GM12878 (cell line): ENCODE measurements around the gene PDZD7. TPM values are rescaled to one million over a fixed set of nuclear protein-coding genes. Genes with fewer than 3 reads are reported as not detected.
A peak's percentile ranks its signal among the peaks of the same experiment; 100 is the strongest.

Experiments
- ATAC-seq: fragments of 200-7000 bp; cut with Tn5 transposase; 3 replicates; pipeline ENCODE4 v1.9.1; 2020; ENCODE audit warnings: mild to moderate bottlenecking, moderate library complexity
- Bru-seq: library from RNA; stranded (reverse); fragments of 400-500 nt; gene quantifications from one replicate; lab custom pipeline; 2021; lab: Mats Ljungman, UMichigan
- BruChase-seq, 2 experiments: library from RNA; stranded (reverse); fragments of 400-500 nt; gene quantifications; one replicate each; lab custom pipeline; 2021; lab: Mats Ljungman, UMichigan
- BruUV-seq: library from RNA; stranded (reverse); fragments of 400-500 nt; replicated peaks from 2 replicates; lab custom pipeline; 2021; lab: Mats Ljungman, UMichigan
- CTCF ChIA-PET: fragments of 300-600 bp; sonication (Branson Sonifier 250); formaldehyde crosslinking; extraction: SDS; loops from one replicate; lab custom pipeline; 2021; ENCODE audit warnings: inconsistent platforms; lab: Yijun Ruan, JAX
- POLR2A ChIA-PET: fragments of 350-600 bp; formaldehyde crosslinking; extraction: SDS; loops from one replicate; lab custom pipeline; 2021; ENCODE audit warnings: inconsistent platforms; lab: Charles Lee
- RAD21 ChIA-PET: fragments of 300-600 bp; sonication (Branson Sonifier 250); formaldehyde crosslinking; loops from one replicate; lab custom pipeline; 2023; ENCODE audit warnings: antibody characterized with exemption; ENCODE audit not compliant: unreplicated experiment; lab: Charles Lee
- SMC1A ChIA-PET: fragments of 300-600 bp; sonication (Branson Sonifier 250); formaldehyde crosslinking; loops from one replicate; lab custom pipeline; 2023; ENCODE audit not compliant: unreplicated experiment, uncharacterized antibody; lab: Charles Lee
- DNase-seq: peaks from one replicate; pipeline ENCODE4 v3.0.0-alpha.2; 2011; ENCODE audit warnings: low read depth, low spot score
- FAIRE-seq: peaks from 3 replicates; lab custom pipeline; 2011; peaks lifted over from hg19 to GRCh38; lab: Jason Lieb, UNC
- H2AFZ ChIP-seq: 2 replicates; pipeline ENCODE4 v1.6.0; 2011; ENCODE audit warnings: low read depth, low read length, control low read depth; ENCODE audit not compliant: control insufficient read depth
- H3K27ac ChIP-seq: 2 replicates; pipeline ENCODE4 v1.5.1; 2011; ENCODE audit warnings: control low read depth; ENCODE audit not compliant: control insufficient read depth, insufficient read depth
- H3K27me3 ChIP-seq, 2 experiments: replicated peaks in 1 of 2; 2 replicates each; pipeline versions ENCODE4 v1.6.0 to v1.6.1; 2011; ENCODE audit warnings: low read length in 1 of 2; ENCODE audit not compliant: control insufficient read depth in 2 of 2, insufficient read depth in 2 of 2
- H3K36me3 ChIP-seq, 2 experiments: 2 replicates each; pipeline ENCODE4 v1.5.1; 2011; ENCODE audit warnings: low read length in 1 of 2; ENCODE audit not compliant: control insufficient read depth in 2 of 2, insufficient read depth in 2 of 2
- H3K4me1 ChIP-seq: 2 replicates; pipeline ENCODE4 v1.6.1; 2011; ENCODE audit warnings: mild to moderate bottlenecking, low read length, moderate library complexity, mixed read lengths; ENCODE audit not compliant: control insufficient read depth, insufficient read depth
- H3K4me2 ChIP-seq: 2 replicates; pipeline ENCODE4 v1.6.0; 2011; ENCODE audit warnings: control low read depth; ENCODE audit not compliant: control insufficient read depth, insufficient read depth
- H3K4me3 ChIP-seq: fragments of 200-600 bp; sonication (generic); 2 replicates; pipeline ENCODE4 v1.5.1; 2016
- H3K79me2 ChIP-seq: 2 replicates; pipeline ENCODE4 v1.6.0; 2011; ENCODE audit warnings: low read length; ENCODE audit not compliant: control insufficient read depth, insufficient read depth
- H3K9ac ChIP-seq: 2 replicates; pipeline ENCODE4 v1.8.0; 2011; ENCODE audit warnings: low read length, control low read depth, mixed read lengths; ENCODE audit not compliant: control insufficient read depth, insufficient read depth
- H3K9me3 ChIP-seq: replicated peaks from 3 replicates; pipeline ENCODE4 v1.5.1; 2011; ENCODE audit warnings: mild to moderate bottlenecking, low read length; ENCODE audit not compliant: control insufficient read depth, insufficient read depth
- H4K20me1 ChIP-seq: 2 replicates; pipeline ENCODE4 v1.6.0; 2011; ENCODE audit not compliant: control insufficient read depth, insufficient read depth
- BHLHE40 ChIP-seq, 2 experiments: fragments of 450-650 bp in 1 of 2; IDR thresholded peaks; 2 replicates each; pipeline ENCODE4 v1.6.1; 2011 to 2017; ENCODE audit warnings: low read depth in 2 of 2, borderline replicate concordance in 1 of 2, improper control_type of control experiment in 1 of 2, low read length in 1 of 2, mild to moderate bottlenecking in 1 of 2
- CHD2 ChIP-seq: IDR thresholded peaks from 2 replicates; pipeline ENCODE4 v1.6.1; 2011; ENCODE audit warnings: low read depth, low read length, improper control_type of control experiment, borderline replicate concordance
- E2F4 ChIP-seq: IDR thresholded peaks from 2 replicates; pipeline ENCODE4 v1.6.1; 2012; ENCODE audit warnings: low read depth, low read length, improper control_type of control experiment
- KLF5 ChIP-seq: fragments of 450-650 bp; IDR thresholded peaks from 2 replicates; pipeline ENCODE4 v1.6.1; 2014; ENCODE audit warnings: mild to moderate bottlenecking; ENCODE audit not compliant: partially characterized antibody
- NR2C1 ChIP-seq: fragments of 450-650 bp; IDR thresholded peaks from 2 replicates; pipeline ENCODE4 v1.6.1; 2017; ENCODE audit warnings: antibody characterized with exemption, mild to moderate bottlenecking, moderate library complexity
- NRF1 ChIP-seq: conservative IDR thresholded peaks from 2 replicates; pipeline ENCODE4 v1.6.1; 2011; ENCODE audit warnings: mild to moderate bottlenecking, low read depth, low read length, improper control_type of control experiment
- PBX3 ChIP-seq: IDR thresholded peaks from 2 replicates; pipeline ENCODE4 v1.6.1; 2011; ENCODE audit warnings: mild to moderate bottlenecking, low read depth, low read length, moderate library complexity; ENCODE audit not compliant: insufficient replicate concordance
- PRDM15 ChIP-seq: fragments of 450-650 bp; formaldehyde crosslinking; IDR thresholded peaks from 2 replicates; pipeline ENCODE4 v1.4.0; 2020; ENCODE audit warnings: mild to moderate bottlenecking, moderate library complexity
- SIX5 ChIP-seq: IDR thresholded peaks from 2 replicates; pipeline ENCODE4 v1.6.1; 2011; ENCODE audit warnings: mild to moderate bottlenecking, low read depth, low read length, moderate library complexity; ENCODE audit not compliant: severe bottlenecking
- WGBS: methylation state at CpG from one replicate; pipeline ENCODE4 v1.1.6; 2016; ENCODE audit warnings: low lambda C conversion rate; ENCODE audit not compliant: insufficient replicate concordance, insufficient coverage; ENCODE audit errors: missing lambda C conversion rate; 5-methylcytosine and 5-hydroxymethylcytosine counted together
- in situ Hi-C: fragments of 300-500 bp; cut with MboI; formaldehyde crosslinking; loops from 9 replicates; pipeline ENCODE4 v1.14.3; 2018; ENCODE audit warnings: mixed read lengths
- intact Hi-C: fragments of 100-400 bp; cut with micrococcal nuclease; formaldehyde crosslinking; loops from one replicate; pipeline ENCODE4 v1.14.2; 2022; ENCODE audit not compliant: unreplicated experiment
- long read RNA-seq, 2 experiments: library from polyadenylated mRNA; unstranded; transcript quantifications; one replicate each; pipeline ENCODE4 v2.0.0, GENCODE V29; 2019 to 2020
- polyA minus RNA-seq, 3 experiments: library from RNA; depleted of rRNA, polyadenylated mRNA; stranded (reverse); fragments of >200 nt; gene quantifications; 2 replicates each; pipeline ENCODE4 v1.2.3, GENCODE V29; 2011
- polyA plus RNA-seq, 11 experiments: library from polyadenylated mRNA; depleted of rRNA in 4 of 11; unstranded in 6 of 11; stranded (reverse) in 5 of 11; fragments of >200 nt; fragmentation: Nextera tagmentation in 4 of 11; fragmentation: Illumina TruSeq in 1 of 11; extraction: Ambion mirVana in 4 of 11; extraction: Trizol in 1 of 11; gene quantifications; 1 replicate in 1 of 11; 2 replicates in 10 of 11; pipeline versions ENCODE4 v1.2.1 to v1.2.3, GENCODE V29; 2011 to 2016; ENCODE audit warnings: inconsistent platforms in 2 of 11, missing spikeins in 2 of 11, low read depth in 1 of 11
- total RNA-seq, 4 experiments: library from RNA; depleted of rRNA in 3 of 4; stranded (reverse); fragments of >200 nt in 3 of 4; fragmentation: Illumina TruSeq in 1 of 4; extraction: Trizol in 1 of 4; gene quantifications; 2 replicates each; pipeline versions ENCODE4 v1.2.1 to v1.2.3, GENCODE V29; 2013 to 2021

PDZD7 gene
- not detected in 2 replicates for total RNA-seq (2013; cell fraction: nucleolus; rRNA removed)
- total RNA-seq (2014; rRNA removed) (not detected in 2 replicates), total RNA-seq (2014; rRNA removed; fragmentation: Illumina TruSeq; extraction: Trizol) (not detected in 2 replicates), total RNA-seq (2021) (not detected in 2 replicates), polyA plus RNA-seq (2011; rRNA removed) (0.01 TPM in 1 of 2 replicates, not detected in the other), polyA plus RNA-seq (2014; fragmentation: Illumina TruSeq; extraction: Trizol) (0.03 TPM in 1 of 2 replicates, not detected in the other), polyA plus RNA-seq (2014; fragmentation: Nextera tagmentation; extraction: Ambion mirVana) (not detected), polyA plus RNA-seq (2014; rRNA removed) (0.03 TPM in 1 of 2 replicates, not detected in the other), polyA plus RNA-seq (2016; fragmentation: Nextera tagmentation; extraction: Ambion mirVana) (under 1 TPM in 1 of 2 experiments, not detected in 1; 0.20 TPM), polyA minus RNA-seq (2011; rRNA and poly(A)+ RNA removed) (not detected in 2 replicates), Bru-seq, nascent RNA (percentile 12 among the genes with signal in this experiment), BruChase-seq, experiment 1, labeled RNA remaining after a 6-hour chase (percentile 12 among the genes with signal in this experiment), BruChase-seq, experiment 2, labeled RNA remaining after a 2-hour chase (percentile 7 among the genes with signal in this experiment)
- not detected for polyA plus RNA-seq (2011; ENCODE audit: low read depth)
- polyA plus RNA-seq (2011; cell fraction: cytosol; rRNA removed): 0.01 and 0.02 TPM in 2 replicates
- 0.04 and 0.07 TPM in 2 replicates for polyA plus RNA-seq (2011; cell fraction: nucleus; rRNA removed)
- 0.03 TPM in 1 of 2 replicates, not detected in the other for polyA plus RNA-seq (2012)
- not detected in 2 replicates for polyA minus RNA-seq (2011; cell fraction: cytosol; rRNA and poly(A)+ RNA removed)
- 0.12 TPM in 1 of 2 replicates, not detected in the other for polyA minus RNA-seq (2011; cell fraction: nucleus; rRNA and poly(A)+ RNA removed)
- long read RNA-seq, experiment 1: 0 reads
- long read RNA-seq, experiment 2: 0 reads

GRCh38 chr10:101031128-101031795, at the start of gene PDZD7, which contains the start of gene SFXN3:
TSS of gene PDZD7 (minus strand) at chr10:101031129. CDS start at chr10:101030219, 910 bp downstream.
TSS of gene SFXN3 (plus strand) at chr10:101031234. CDS start at chr10:101034695, 3,461 bp downstream.
- no peaks in the 10 kb centered on the region for H3K36me3 ChIP-seq
- ChIA-PET CTCF (interaction anchor here (0.5 to 6.5 kb wide), 15 partner anchors 8 to 123 kb away, joined by 3 to 86 read pairs (median 5); partner anchors contain the start of genes KAZALD1 and LZTS2), SMC1A (interaction anchor here (0.5 to 4.3 kb wide), 6 partner anchors 11 to 540 kb away, joined by 3 to 24 read pairs (median 3); no protein-coding TSS in a partner anchor), POLR2A (interaction anchor here (0.6 to 1.7 kb wide), 7 partner anchors 12 to 557 kb away, joined by 3 to 8 read pairs (median 3); partner anchors contain the start of genes DPCD, KAZALD1 and POLL), RAD21 (interaction anchor here (1.0 to 2.3 kb wide), 8 partner anchors 10 to 64 kb away, joined by 3 to 13 read pairs (median 4); no protein-coding TSS in a partner anchor)
- H3K27ac ChIP-seq: no peak within 1 kb of the TSS
- peak within 1 kb of the TSS; percentile 91 for H2AFZ ChIP-seq
- FAIRE-seq (peak; percentile 44), DNase-seq (peak; percentile 48), ATAC-seq (peak; percentile 96)
- H4K20me1 ChIP-seq: no peaks in the 10 kb centered on the region
- WGBS: 2% methylated on average over 37 of the region's 38 CpGs
- in situ Hi-C loops (no loop called here), intact Hi-C loops (loop anchor here (5.0 kb wide), 1 partner anchor 36 kb away; no protein-coding TSS in a partner anchor)
- peaks cover 21% of the 10 kb centered on the region for H3K4me1 ChIP-seq
- no peaks in the 10 kb centered on the region for H3K9me3 ChIP-seq
- BruUV-seq: no TSS peak
- peak within 1 kb of the TSS; percentile 64 for H3K4me3 ChIP-seq
- H3K27me3 ChIP-seq: peaks cover 5 to 9% of the 10 kb centered on the region in 2 experiments
- H3K4me2 ChIP-seq: peak within 1 kb of the TSS; percentile 95
- peak within 1 kb of the TSS; percentile 22; the same call in 1 of the 2 replicates for H3K9ac ChIP-seq
- no peaks in the 10 kb centered on the region for H3K79me2 ChIP-seq
- TF ChIP-seq PRDM15 (no peak), PBX3 (peak; percentile 99), E2F4 (no peak), NR2C1 (no peak), BHLHE40 (IDR thresholded peaks at IDR 0.05; ENCODE audit: borderline replicate concordance in 1 of 2, low read depth in 2 of 2, low read length in 1 of 2) (peak in 1 of 2 experiments; percentile 13; a peak in 1 of 4 replicates), KLF5 (no peak), NRF1 (0 out of 2 replicates have a peak, but pooled peaks have one; percentile 33), CHD2 (peak; percentile 90), SIX5 (no peak)
